SK-N-SH treated with all-trans-retinoic acid at 6 μM for 48 hours (cell line): ENCODE measurements around the gene ACP2.
"Not testable (repeated sequence)": the region's sequence is repeated elsewhere in the genome, so short reads cannot be mapped to it uniquely, and the experiment has no call there.

Source experiments
- CREB5 ChIP-seq: fragments of 250-450 bp; sonication (Bioruptor Pico); IDR thresholded peaks from 2 replicates; pipeline ENCODE4 v1.5.1; 2020; ENCODE audit warnings: low read depth, mild to moderate bottlenecking, moderate library complexity
- GLIS3 ChIP-seq: fragments of 250-450 bp; sonication (Bioruptor Pico); IDR thresholded peaks from 2 replicates; pipeline ENCODE4 v1.5.0; 2020; ENCODE audit warnings: mild to moderate bottlenecking, moderate library complexity
- OSR1 ChIP-seq: fragments of 250-450 bp; sonication (Bioruptor Pico); IDR thresholded peaks from 2 replicates; pipeline ENCODE4 v1.8.0; 2022; ENCODE audit warnings: moderate library complexity, mild to moderate bottlenecking, inconsistent platforms
- PATZ1 ChIP-seq: fragments of 250-450 bp; sonication (Bioruptor Pico); IDR thresholded peaks from 2 replicates; pipeline ENCODE4 v1.8.0; 2020; ENCODE audit warnings: mild to moderate bottlenecking, moderate library complexity, borderline replicate concordance

- not testable (repeated sequence) for TF ChIP-seq CREB5 (CRISPR knock-in tag); PATZ1 (CRISPR knock-in tag); GLIS3; OSR1 (CRISPR knock-in tag)
These were observed 40.5 kb downstream of the ACP2 start for GRCh38 chr11:47208008-47208552.
